ENCODE data around the gene PSMA6. TPM values are rescaled to one million over a fixed set of nuclear protein-coding genes. Genes with fewer than 3 reads are reported as not detected.

PSMA6 gene
- total and polyA plus RNA-seq, 2 of the 13 experiments (the other 11 are each of a cell fraction or from before 2014, with no cell fraction given): 525 to 1,109 TPM

- TF ChIP-seq ATF2 (CRISPR knock-in tag; IDR thresholded peaks at IDR 0.05) (no peak), HNRNPK (IDR thresholded peaks at IDR 0.05; ENCODE audit: low read depth, low read length, poor library complexity, severe bottlenecking) (no peak), HOMEZ (CRISPR knock-in tag; IDR thresholded peaks at IDR 0.05; ENCODE audit: low read depth) (peak; percentile 25; the same call in 1 of the 2 replicates), POLR2AphosphoS2 (IDR thresholded peaks at IDR 0.05; ENCODE audit: low read depth, low read length) (no peak), MYC (CRISPR knock-in tag; IDR thresholded peaks at IDR 0.05; ENCODE audit: borderline replicate concordance) (peak; percentile 72), ELF1 (CRISPR knock-in tag; IDR thresholded peaks at IDR 0.05) (peak; percentile 66), ZNF333 (CRISPR knock-in tag; IDR thresholded peaks at IDR 0.05; ENCODE audit: borderline replicate concordance) (peak; percentile 89; the same call in 1 of the 2 replicates), RBM22 (optimal IDR thresholded peaks at IDR 0.05; ENCODE audit: low read length) (no peak), KAT2B (IDR thresholded peaks at IDR 0.05; ENCODE audit: borderline replicate concordance, low read depth, low read length) (no peak), CBFB (CRISPR knock-in tag; IDR thresholded peaks at IDR 0.05) (peak; percentile 67), KLF6 (CRISPR knock-in tag; IDR thresholded peaks at IDR 0.05) (no peak), SP1 (IDR thresholded peaks at IDR 0.05) (no peak), SP1 (CRISPR knock-in tag; IDR thresholded peaks at IDR 0.05) (no peak), MXD4 (CRISPR knock-in tag; IDR thresholded peaks at IDR 0.05) (peak; percentile 77), ZBTB21 (CRISPR knock-in tag; IDR thresholded peaks at IDR 0.05) (peak; percentile 62), PBX2 (CRISPR knock-in tag; IDR thresholded peaks at IDR 0.05) (no peak), SOX5 (CRISPR knock-in tag; IDR thresholded peaks at IDR 0.05; ENCODE audit: borderline replicate concordance) (no peak; the same call in 1 of the 2 replicates), ZNF264 (CRISPR knock-in tag; IDR thresholded peaks at IDR 0.05) (0 out of 2 replicates have a peak, but pooled peaks have one; percentile 44), ZMYM3 (CRISPR knock-in tag; IDR thresholded peaks at IDR 0.05) (peak; percentile 70), ZNF260 (CRISPR knock-in tag; IDR thresholded peaks at IDR 0.05; ENCODE audit: borderline replicate concordance, low read depth) (no peak), CHD2 (IDR thresholded peaks at IDR 0.05; ENCODE audit: low read depth, low read length) (no peak; the same call in 1 of the 2 replicates), ZNF276 (CRISPR knock-in tag; IDR thresholded peaks at IDR 0.05; ENCODE audit: low read depth) (no peak; the same call in 1 of the 2 replicates), POGZ (CRISPR knock-in tag; IDR thresholded peaks at IDR 0.05) (no peak; the same call in 1 of the 2 replicates), ZNF839 (CRISPR knock-in tag; IDR thresholded peaks at IDR 0.05; ENCODE audit: borderline replicate concordance) (peak; percentile 88; the same call in 1 of the 2 replicates)
These were observed 41.9 kb downstream of the PSMA6 start (continued) for GRCh38 chr14:35333797-35334743.
